Astrocyte of the spinal cord (primary cell): ENCODE data around the gene HPCAL4.

ENCODE experiments used
- DNase-seq: peaks from one replicate; pipeline ENCODE4 v3.0.0; 2011; ENCODE audit warnings: low read depth, low spot score
- H3K4me3 ChIP-seq: 2 replicates; pipeline ENCODE4 v1.5.1; 2011; ENCODE audit warnings: low read depth, mild to moderate bottlenecking, low read length, moderate library complexity
- in situ Hi-C: cut with HindIII; loops from 2 replicates; pipeline ENCODE4 v1.10.0; 2017; ENCODE audit warnings: low sequenced_read_pairs
- TF ChIP-seq, protein P1 (sequence below): IDR thresholded peaks from 2 replicates; pipeline ENCODE4 v1.5.1; 2012; ENCODE audit warnings: low read depth, mild to moderate bottlenecking, low read length, inconsistent platforms

Gene HPCAL4

DNA sequence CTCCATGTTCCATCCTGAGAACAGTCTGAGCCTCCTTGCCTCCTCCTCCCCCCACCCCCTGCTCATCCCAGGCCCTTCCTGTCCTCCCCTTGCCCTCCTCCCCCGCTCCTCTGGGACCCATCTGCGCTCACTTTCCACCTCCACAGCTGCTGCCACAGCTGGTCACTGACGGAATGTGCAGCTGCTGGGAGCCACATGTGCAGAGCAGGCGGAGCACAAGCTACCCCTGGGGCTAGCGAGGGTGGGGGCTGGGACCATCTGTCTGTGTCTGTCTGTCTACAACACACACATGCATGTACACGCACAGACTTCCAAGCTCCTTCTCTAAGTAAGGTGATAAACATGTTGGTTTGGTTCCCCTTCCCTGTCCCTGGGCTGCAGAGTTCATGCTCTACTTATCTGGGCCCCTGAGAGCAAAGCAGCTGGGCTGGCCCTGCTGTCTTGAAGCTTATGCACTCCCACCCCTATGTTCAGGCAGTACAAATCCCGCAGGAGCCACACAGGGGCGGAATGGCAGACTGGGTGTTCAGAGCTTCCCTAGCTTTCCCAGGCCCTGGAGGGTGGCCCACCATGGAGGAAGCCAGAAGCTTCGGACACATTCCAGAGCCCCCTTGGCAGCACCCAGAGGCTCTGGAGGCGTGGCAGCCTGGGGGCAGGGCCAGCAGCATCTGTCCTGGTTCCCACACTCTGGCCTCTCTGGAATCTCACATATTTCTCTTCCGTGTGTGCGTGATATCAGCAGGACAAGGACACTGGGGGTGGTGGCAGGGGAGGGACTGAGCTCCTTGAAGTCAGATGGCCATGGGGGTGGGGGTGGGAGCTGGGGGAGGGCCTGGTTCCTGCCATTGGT lies 44.8 kb downstream of the HPCAL4 start:
- DNase-seq = peak; percentile 45
- TF ChIP-seq, protein P1, sequence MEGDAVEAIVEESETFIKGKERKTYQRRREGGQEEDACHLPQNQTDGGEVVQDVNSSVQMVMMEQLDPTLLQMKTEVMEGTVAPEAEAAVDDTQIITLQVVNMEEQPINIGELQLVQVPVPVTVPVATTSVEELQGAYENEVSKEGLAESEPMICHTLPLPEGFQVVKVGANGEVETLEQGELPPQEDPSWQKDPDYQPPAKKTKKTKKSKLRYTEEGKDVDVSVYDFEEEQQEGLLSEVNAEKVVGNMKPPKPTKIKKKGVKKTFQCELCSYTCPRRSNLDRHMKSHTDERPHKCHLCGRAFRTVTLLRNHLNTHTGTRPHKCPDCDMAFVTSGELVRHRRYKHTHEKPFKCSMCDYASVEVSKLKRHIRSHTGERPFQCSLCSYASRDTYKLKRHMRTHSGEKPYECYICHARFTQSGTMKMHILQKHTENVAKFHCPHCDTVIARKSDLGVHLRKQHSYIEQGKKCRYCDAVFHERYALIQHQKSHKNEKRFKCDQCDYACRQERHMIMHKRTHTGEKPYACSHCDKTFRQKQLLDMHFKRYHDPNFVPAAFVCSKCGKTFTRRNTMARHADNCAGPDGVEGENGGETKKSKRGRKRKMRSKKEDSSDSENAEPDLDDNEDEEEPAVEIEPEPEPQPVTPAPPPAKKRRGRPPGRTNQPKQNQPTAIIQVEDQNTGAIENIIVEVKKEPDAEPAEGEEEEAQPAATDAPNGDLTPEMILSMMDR = no peak
- H3K4me3 ChIP-seq = no peak overlapping the region
- in situ Hi-C loops = no loop called here

DNA sequence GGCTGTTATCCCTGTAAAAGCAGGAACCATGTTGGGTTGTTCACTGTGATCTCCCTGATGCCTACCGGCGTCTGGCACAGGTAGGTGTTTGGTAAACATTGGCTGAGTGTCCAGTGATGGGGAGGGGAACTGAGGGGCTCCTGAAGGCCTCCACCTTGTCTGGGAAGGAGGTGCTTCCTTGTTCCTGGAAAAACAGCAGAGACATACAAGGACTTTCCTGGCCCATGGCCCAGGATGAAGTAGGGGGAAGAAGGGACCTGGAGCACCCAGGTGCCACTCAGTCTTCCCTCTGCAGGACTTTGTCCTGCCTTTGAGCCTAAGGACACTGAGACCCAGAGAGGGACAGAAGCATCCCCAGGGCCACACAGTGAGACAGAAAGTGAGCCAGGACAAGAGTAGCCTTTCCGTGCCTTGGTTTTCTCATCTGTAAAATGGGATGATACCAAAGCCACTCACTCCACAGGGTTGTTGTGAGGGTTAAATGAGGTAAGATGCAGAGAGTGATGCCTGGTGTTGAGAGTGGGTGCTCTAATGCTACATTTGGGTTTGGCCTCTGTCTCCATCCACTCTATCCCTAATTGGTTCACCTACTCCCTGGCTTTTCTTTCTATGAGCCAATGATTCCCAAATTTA lies 45.7 kb downstream of the HPCAL4 start:
- H3K4me3 ChIP-seq = no peak overlapping the region
- in situ Hi-C loops = no loop called here
- no peak for DNase-seq
- TF ChIP-seq, protein P1 = no peak

DNA sequence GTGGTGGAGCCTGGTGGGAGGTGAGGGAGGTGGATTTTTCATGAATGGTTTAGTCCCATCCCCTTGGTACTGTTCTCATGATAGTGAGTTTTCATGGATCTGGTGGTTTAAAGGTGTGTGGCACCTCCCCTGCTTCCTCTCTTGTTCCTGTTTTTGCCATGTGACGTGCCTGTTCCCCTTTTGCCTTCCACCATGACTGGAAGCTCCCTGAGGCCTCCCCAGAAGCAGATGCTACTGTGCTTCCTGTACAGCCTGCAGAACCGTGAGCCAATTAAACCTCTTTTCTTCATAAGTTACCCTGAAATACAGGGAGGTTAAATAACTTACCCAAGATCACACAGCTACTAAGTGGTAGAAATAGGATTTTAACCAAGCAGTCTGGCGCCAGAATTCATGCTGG lies 47.5 kb downstream of the HPCAL4 start:
- no peak for DNase-seq
- H3K4me3 ChIP-seq = no peak overlapping the region
- TF ChIP-seq, protein P1 = no peak
- in situ Hi-C loops = no loop called here

DNA sequence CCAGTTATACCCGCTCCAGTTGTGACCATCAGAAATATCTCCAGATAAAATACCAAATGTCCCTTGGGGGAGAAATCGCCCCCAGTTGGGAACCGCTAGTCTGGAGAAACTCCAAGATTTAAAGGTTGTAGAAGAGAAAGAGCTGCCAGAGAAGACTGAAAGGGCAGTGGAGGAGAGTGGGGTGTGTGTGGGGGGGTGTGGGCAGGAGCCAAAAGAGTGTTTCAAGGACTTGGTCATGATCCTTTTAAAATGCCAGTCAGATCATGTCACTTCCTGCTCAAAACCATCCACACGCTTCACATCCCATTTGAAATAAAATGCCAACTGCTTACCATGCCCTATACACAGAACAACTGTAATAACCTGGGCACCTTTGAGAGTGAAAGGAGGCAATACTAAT lies 48.4 kb downstream of the HPCAL4 start:
- TF ChIP-seq, protein P1 = no peak
- no peak overlapping the region for H3K4me3 ChIP-seq
- DNase-seq = no peak
- in situ Hi-C loops = no loop called here

DNA sequence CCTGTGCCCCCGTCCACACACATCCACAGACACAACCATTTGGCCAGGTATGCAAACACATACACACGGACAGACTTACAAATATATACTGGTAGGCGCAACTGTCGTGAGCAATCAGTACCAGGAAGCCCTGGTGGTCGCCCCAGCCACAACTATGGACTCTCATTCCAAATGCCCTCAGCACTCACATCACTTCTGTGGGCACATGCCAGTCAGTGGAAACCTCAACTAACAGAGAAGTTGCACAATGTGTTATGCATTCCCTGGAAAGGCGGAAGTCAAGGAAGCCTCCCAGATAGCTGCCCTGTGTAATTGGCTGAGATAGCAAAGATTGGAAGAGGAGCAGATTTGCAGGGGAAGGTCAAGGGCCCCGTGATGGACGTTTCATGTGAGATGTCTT lies 50.4 kb downstream of the HPCAL4 start:
- TF ChIP-seq, protein P1 = no peak
- no peak for DNase-seq
- in situ Hi-C loops = no loop called here
- no peak overlapping the region for H3K4me3 ChIP-seq

DNA sequence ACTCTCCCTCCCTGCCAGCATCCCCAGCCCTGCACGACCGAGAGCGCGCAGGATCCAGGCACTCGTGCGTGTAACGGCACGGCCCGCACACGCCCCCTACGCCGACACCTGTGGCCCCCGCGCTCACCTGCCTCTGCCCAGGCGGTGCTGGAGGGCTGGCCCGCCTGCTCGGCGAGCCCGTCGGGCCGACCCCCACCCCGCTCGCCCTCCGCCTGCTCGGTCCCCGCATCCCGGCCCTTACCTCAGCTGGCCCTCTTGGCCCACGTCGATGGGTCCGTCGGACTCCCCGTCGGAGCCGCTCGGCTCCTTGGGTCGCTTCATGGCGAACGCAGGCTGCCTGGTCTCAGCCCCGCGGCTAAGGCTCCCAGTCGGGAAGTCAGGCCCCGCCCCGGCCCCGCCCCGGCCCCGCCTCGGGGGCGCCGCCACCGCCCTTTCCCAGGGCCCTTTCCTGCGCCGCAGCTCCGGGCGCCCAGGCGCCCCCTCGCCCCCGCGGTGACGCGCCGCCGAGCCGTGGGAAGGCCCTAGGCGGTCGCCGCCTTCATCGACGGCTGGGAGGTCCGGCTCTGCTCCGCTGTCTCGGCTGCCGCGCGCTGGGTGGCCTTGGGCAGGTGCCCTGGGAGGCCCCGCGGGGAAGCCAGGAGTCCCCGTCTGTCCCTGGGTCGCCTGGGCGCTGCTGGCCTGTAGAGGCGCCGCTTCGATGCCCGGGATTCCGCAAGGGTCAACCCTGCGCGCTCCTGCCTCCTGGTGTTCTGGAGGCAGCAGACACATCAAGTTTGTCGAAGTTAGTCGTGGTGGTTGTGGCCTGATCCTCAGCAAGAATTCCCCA lies 51.7 kb downstream of the HPCAL4 start, which contains the start of gene HEYL:
TSS of gene HEYL (minus strand) at position 339 of the 826 bp plus-strand sequence. CDS start at position 321, 18 bp downstream.
- TF ChIP-seq, protein P1 = peak; percentile 34
- DNase-seq = no peak
- peak within 1 kb of the TSS; percentile 7 for H3K4me3 ChIP-seq
- in situ Hi-C loops = no loop called here
